ENCODE measurements around the gene COL5A1. TPM values are rescaled to one million over a fixed set of nuclear protein-coding genes. Genes with fewer than 3 reads are reported as not detected.

The COL5A1 gene
- total RNA-seq, 1 experiment from 2014 or later = 9.5 TPM

GRCh38 chr9:134634667-134635230 lies 6.9 kb upstream of the COL5A1 start:
- WGBS (ENCODE audit: extremely low coverage, insufficient read length, low lambda C conversion rate) = no CpG with 5 or more reads among the region's 15 CpGs
- no peak overlapping the region for H4K5ac ChIP-seq (ENCODE audit: insufficient read length, low read depth, low read length)
- no peak overlapping the region for H4K91ac ChIP-seq (ENCODE audit: insufficient read length, low read depth, low read length)
- H3K79me2 ChIP-seq (ENCODE audit: insufficient read depth, low read length) = no peaks in the 10 kb centered on the region
- H3K14ac ChIP-seq (ENCODE audit: insufficient read depth, low read length) = no peak overlapping the region
- H3K18ac ChIP-seq (ENCODE audit: insufficient read length, low read depth, low read length) = no peak overlapping the region
- H3K36me3 Mint-ChIP-seq (ENCODE audit: insufficient read depth in 1 of 3, low read depth in 3 of 3) = no peaks in the 10 kb centered on the region; a peak in 1 of 7 replicates
- H2BK5ac ChIP-seq (ENCODE audit: insufficient read length, low read length) = no peak overlapping the region
- H3K27me3 ChIP-seq (ENCODE audit: insufficient read depth, low read length) = no peaks in the 10 kb centered on the region
- H2BK12ac ChIP-seq (ENCODE audit: insufficient read length, low read depth, low read length) = no peak overlapping the region
- H3K9me3 Mint-ChIP-seq = no peaks in the 10 kb centered on the region; a peak in 1 of 5 replicates
- DNase-seq = peak; percentile 12
- no peak overlapping the region for H3K4ac ChIP-seq (ENCODE audit: low read depth, low read length)
- no peaks in the 10 kb centered on the region for H3K9me3 ChIP-seq (ENCODE audit: control insufficient read depth, low read depth, low read length)
- no peak overlapping the region for H2AK5ac ChIP-seq (ENCODE audit: insufficient read length, low read length)
- H3K79me1 ChIP-seq (ENCODE audit: insufficient read depth, low read depth, low read length, poor library complexity, severe bottlenecking) = no peaks in the 10 kb centered on the region
- H3K4me1 ChIP-seq (ENCODE audit: insufficient read depth, low read length) = no peaks in the 10 kb centered on the region
- peaks cover 9% of the 10 kb centered on the region for H3K27me3 Mint-ChIP-seq (ENCODE audit: low read depth)
- H3K23ac ChIP-seq (ENCODE audit: insufficient read length, low read depth, low read length) = no peak overlapping the region
- H3K56ac ChIP-seq (ENCODE audit: insufficient read length, low read depth, low read length) = no peak overlapping the region
- no peak overlapping the region for H3K27ac ChIP-seq (ENCODE audit: insufficient read length, low read depth, low read length)
- no peak overlapping the region for H3K4me2 ChIP-seq (ENCODE audit: insufficient read depth, insufficient read length, low read length)
- TF ChIP-seq CTCF (conservative IDR thresholded peaks at IDR 0.05) = no peak
- H2BK15ac ChIP-seq (ENCODE audit: low read depth, low read length) = no peak overlapping the region
- H4K20me1 ChIP-seq (ENCODE audit: control insufficient read depth, insufficient read depth, insufficient read length) = no peaks in the 10 kb centered on the region
- no peak overlapping the region for H2BK20ac ChIP-seq (ENCODE audit: low read depth, low read length, poor library complexity, severe bottlenecking)
- no peak overlapping the region for H2AFZ ChIP-seq (ENCODE audit: low read length)
- H3K4me3 Mint-ChIP-seq = no peak overlapping the region
- H3K27ac Mint-ChIP-seq = no peak overlapping the region
- H3K4me1 Mint-ChIP-seq = peaks cover 2 to 14% of the 10 kb centered on the region in 2 experiments; a peak in 3 of 4 replicates
- no peak overlapping the region for H3T11ph ChIP-seq (ENCODE audit: low read length)
- no peaks in the 10 kb centered on the region for H3K23me2 ChIP-seq (ENCODE audit: insufficient read length, low read depth, low read length, poor library complexity, severe bottlenecking)
- H4K8ac ChIP-seq (replicated peaks; ENCODE audit: insufficient read length, low read depth, low read length) = no peak overlapping the region
- no peak overlapping the region for H2BK120ac ChIP-seq (ENCODE audit: low read depth, low read length, poor library complexity, severe bottlenecking)
- H3K9ac ChIP-seq (ENCODE audit: extremely low read depth, insufficient read length, low read length) = no peak overlapping the region
